Natural killer cell (primary cell): ENCODE results near the gene PLA1A. TPM values are rescaled to one million over a fixed set of nuclear protein-coding genes. Genes with fewer than 3 reads are reported as not detected.

Experiments
- ATAC-seq, 3 donors: fragments of 150-1000 bp in 2 of 3; fragments of 200-7000 bp in 1 of 3; cut with Tn5 transposase; 1 replicate in 1 of 3; 2 replicates in 2 of 3; pipeline ENCODE4 v1.10.0; 2021; ENCODE audit warnings: mild to moderate bottlenecking in 2 of 3, moderate library complexity in 2 of 3
- DNase-seq, 2 donors: peaks; one replicate each; pipeline versions ENCODE4 v3.0.0 to v3.0.0-alpha.2; 2013 to 2021; ENCODE audit warnings: mixed read lengths in 1 of 2
- H3K27ac ChIP-seq: one replicate; pipeline ENCODE4 v1.5.1; 2013; ENCODE audit warnings: mild to moderate bottlenecking, low read length
- H3K27me3 ChIP-seq: one replicate; pipeline ENCODE4 v1.6.1; 2013; ENCODE audit warnings: low read length; ENCODE audit not compliant: control insufficient read depth, insufficient read depth
- H3K36me3 ChIP-seq: one replicate; pipeline ENCODE4 v1.6.1; 2013; ENCODE audit warnings: low read length; ENCODE audit not compliant: control insufficient read depth, insufficient read depth
- H3K4me1 ChIP-seq: one replicate; pipeline ENCODE4 v1.6.1; 2013; ENCODE audit warnings: low read length; ENCODE audit not compliant: control insufficient read depth, insufficient read depth
- H3K4me3 ChIP-seq: one replicate; pipeline ENCODE4 v1.5.1; 2013; ENCODE audit warnings: low read length
- H3K9me3 ChIP-seq: one replicate; pipeline ENCODE4 v1.6.1; 2013; ENCODE audit warnings: low read length; ENCODE audit not compliant: control insufficient read depth, insufficient read depth
- H3K27ac Mint-ChIP-seq, 2 donors: one replicate each; pipeline ENCODE4 v1.8.0; 2022; ENCODE audit warnings: mild to moderate bottlenecking in 2 of 2, mixed read lengths in 2 of 2, moderate library complexity in 1 of 2
- H3K27me3 Mint-ChIP-seq, 2 donors: one replicate each; pipeline ENCODE4 v1.8.0; 2022; ENCODE audit warnings: low read depth in 2 of 2, mixed read lengths in 2 of 2
- H3K36me3 Mint-ChIP-seq: one replicate; pipeline ENCODE4 v1.8.0; 2022; ENCODE audit warnings: mixed read lengths
- H3K4me1 Mint-ChIP-seq, 2 donors: one replicate each; pipeline ENCODE4 v1.8.0; 2022; ENCODE audit warnings: mixed read lengths in 2 of 2
- H3K4me3 Mint-ChIP-seq: one replicate; pipeline ENCODE4 v1.8.0; 2022; ENCODE audit warnings: mild to moderate bottlenecking, moderate library complexity, mixed read lengths
- H3K9me3 Mint-ChIP-seq, 2 donors: one replicate each; pipeline ENCODE4 v1.8.0; 2022; ENCODE audit warnings: mixed read lengths in 2 of 2
- CTCF ChIP-seq: fragments of 200-600 bp; IDR thresholded peaks from one replicate; pipeline ENCODE4 v1.8.0; 2022; ENCODE audit warnings: antibody characterized with exemption
- WGBS: methylation state at CpG from one replicate; pipeline ENCODE4 v1.1.7; 2013; ENCODE audit warnings: missing lambda C conversion rate; ENCODE audit not compliant: insufficient coverage; 5-methylcytosine and 5-hydroxymethylcytosine counted together
- intact Hi-C: fragments of 100-400 bp; cut with micrococcal nuclease; formaldehyde crosslinking; loops from one replicate; pipeline ENCODE4 v1.14.2; 2022
- total RNA-seq, 4 donors: library from RNA; stranded (reverse); fragments of 120-200 nt in 1 of 4; gene quantifications; one replicate each; pipeline versions ENCODE4 v1.2.3 to v1.2.4, GENCODE V29; 2013 to 2022

Gene PLA1A
- total RNA-seq, 3 donors from 2014 or later (not counting 1 experiment from before 2014, with no cell fraction given): 0.20 to 0.34 TPM; not detected in 1

DNA sequence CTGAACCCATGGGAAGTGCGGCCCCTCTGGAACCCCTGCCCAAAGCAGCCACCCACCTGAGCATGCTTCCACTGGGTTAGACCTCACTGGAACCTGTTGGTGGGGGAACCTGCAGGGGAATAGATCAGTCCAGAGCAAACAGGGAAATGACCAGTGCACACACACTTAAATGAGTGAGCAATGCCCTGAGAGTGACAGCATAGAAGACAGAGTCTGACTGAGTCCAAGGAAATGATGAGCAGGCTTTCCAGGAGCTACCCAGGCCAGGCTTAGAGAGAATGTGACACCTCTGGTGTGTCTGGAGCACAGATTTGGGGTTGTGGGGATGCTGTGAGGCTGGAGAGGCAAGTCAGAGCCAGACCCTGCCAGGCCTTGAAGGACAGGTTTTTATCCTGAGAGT, 28.5 kb downstream of the PLA1A start:
- 100% methylated on average over 1 of the region's 1 CpG for WGBS
- Histone ChIP-seq H3K4me1 (peaks cover 21% of the 10 kb centered on the region), H3K4me3 (no peak overlapping the region), H3K36me3 (no peaks in the 10 kb centered on the region), H3K27ac (no peak overlapping the region), H3K27me3 (no peaks in the 10 kb centered on the region), H3K9me3 (no peaks in the 10 kb centered on the region)
- ATAC-seq: no peak
- peaks cover 0 to 3% of the 10 kb centered on the region in 2 donors for H3K27me3 Mint-ChIP-seq
- no peak overlapping the region for H3K4me3 Mint-ChIP-seq
- intact Hi-C loops: no loop called here
- no peak for TF ChIP-seq CTCF
- DNase-seq: no peak
- H3K4me1 Mint-ChIP-seq: peaks cover 0 to 21% of the 10 kb centered on the region in 2 donors
- H3K36me3 Mint-ChIP-seq: no peaks in the 10 kb centered on the region
- no peak overlapping the region for H3K27ac Mint-ChIP-seq
- H3K9me3 Mint-ChIP-seq: no peaks in the 10 kb centered on the region

GRCh38 chr3:119627461-119627860, 29.8 kb downstream of the PLA1A start:
- Histone ChIP-seq H3K4me3 (no peak overlapping the region), H3K27ac (peak overlapping the region; percentile 20), H3K9me3 (no peaks in the 10 kb centered on the region), H3K4me1 (peaks cover 21% of the 10 kb centered on the region), H3K36me3 (no peaks in the 10 kb centered on the region), H3K27me3 (no peaks in the 10 kb centered on the region)
- TF ChIP-seq CTCF: no peak
- H3K36me3 Mint-ChIP-seq: no peaks in the 10 kb centered on the region
- no peaks in the 10 kb centered on the region for H3K9me3 Mint-ChIP-seq
- H3K27me3 Mint-ChIP-seq: peaks cover 0 to 3% of the 10 kb centered on the region in 2 donors
- intact Hi-C loops: no loop called here
- peak in 1 of 2 donors; percentile 39 for DNase-seq
- no peak overlapping the region for H3K4me3 Mint-ChIP-seq
- peak overlapping the region in 1 of 2 donors; percentile 59 for H3K27ac Mint-ChIP-seq
- WGBS: 29% methylated on average over 8 of the region's 8 CpGs
- ATAC-seq: peak; percentile 50 to 68 (median 65)
- peaks cover 0 to 21% of the 10 kb centered on the region in 2 donors for H3K4me1 Mint-ChIP-seq

GRCh38 chr3:119628390-119628789, 30.7 kb downstream of the PLA1A start:
- no peaks in the 10 kb centered on the region for H3K36me3 ChIP-seq
- Mint-ChIP-seq H3K27me3 (peaks cover 0 to 6% of the 10 kb centered on the region in 2 donors), H3K27ac (no peak overlapping the region), H3K36me3 (no peaks in the 10 kb centered on the region), H3K4me1 (peaks cover 0 to 21% of the 10 kb centered on the region in 2 donors), H3K9me3 (no peaks in the 10 kb centered on the region), H3K4me3 (no peak overlapping the region)
- ATAC-seq (peak; percentile 42 to 54 (median 43)), DNase-seq (peak in 1 of 2 donors; percentile 44)
- WGBS: 31% methylated on average over 4 of the region's 4 CpGs
- intact Hi-C loops: no loop called here
- no peaks in the 10 kb centered on the region for H3K27me3 ChIP-seq
- H3K9me3 ChIP-seq: no peaks in the 10 kb centered on the region
- H3K4me1 ChIP-seq: peaks cover 21% of the 10 kb centered on the region
- no peak for TF ChIP-seq CTCF
- no peak overlapping the region for H3K4me3 ChIP-seq
- H3K27ac ChIP-seq: no peak overlapping the region

DNA sequence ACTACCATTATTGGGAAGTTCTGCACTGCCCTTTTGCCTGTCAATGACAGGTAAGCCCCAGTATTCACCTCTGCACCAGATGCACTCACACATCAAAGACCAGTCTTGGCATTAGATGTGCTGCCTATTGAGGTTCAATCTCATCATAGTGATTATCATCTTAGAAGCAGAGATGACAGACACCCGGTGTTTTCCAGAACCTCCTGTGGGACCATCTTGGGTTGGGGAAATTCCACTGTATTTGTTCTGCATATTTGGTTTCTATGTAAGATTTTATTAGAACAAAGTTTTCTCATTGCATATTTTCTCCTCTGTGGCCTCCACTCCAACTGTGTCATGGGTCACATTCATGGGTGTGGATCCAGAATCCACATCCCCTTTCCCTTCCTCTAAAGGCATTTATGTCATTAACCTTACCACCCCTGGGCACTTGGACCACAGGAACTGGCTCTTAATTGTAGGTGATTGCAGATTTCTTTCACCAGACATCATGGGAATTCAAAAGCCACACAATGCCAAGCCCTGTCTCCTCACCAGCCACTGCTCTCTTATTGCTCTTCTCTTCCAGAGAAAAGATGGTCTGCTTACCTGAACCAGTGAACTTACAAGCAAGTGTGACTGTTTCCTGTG, 31.2 kb downstream of the PLA1A start:
- H3K27ac ChIP-seq: no peak overlapping the region
- peaks cover 0 to 6% of the 10 kb centered on the region in 2 donors for H3K27me3 Mint-ChIP-seq
- peak in 1 of 3 donors; percentile 30 for ATAC-seq

More for the DNA sequence above, 31.2 kb downstream of the PLA1A start:
- H3K4me1 ChIP-seq: peaks cover 21% of the 10 kb centered on the region
- no peaks in the 10 kb centered on the region for H3K9me3 ChIP-seq
- WGBS: 63% methylated on average over 1 of the region's 1 CpG
- no peak overlapping the region for H3K4me3 Mint-ChIP-seq
- H3K9me3 Mint-ChIP-seq: no peaks in the 10 kb centered on the region
- TF ChIP-seq CTCF: no peak
- H3K27me3 ChIP-seq: no peaks in the 10 kb centered on the region
- intact Hi-C loops: no loop called here
- H3K36me3 Mint-ChIP-seq: no peaks in the 10 kb centered on the region
- H3K27ac Mint-ChIP-seq: peak overlapping the region in 1 of 2 donors; percentile 21
- peak in 1 of 2 donors; percentile 47 for DNase-seq
- H3K36me3 ChIP-seq: no peaks in the 10 kb centered on the region
- H3K4me3 ChIP-seq: no peak overlapping the region
- H3K4me1 Mint-ChIP-seq: peaks cover 0 to 21% of the 10 kb centered on the region in 2 donors
